ENCODE results near the gene GDF10. TPM values are rescaled to one million over a fixed set of nuclear protein-coding genes. Genes with fewer than 3 reads are reported as not detected.

GDF10 gene
- total and polyA plus RNA-seq, 2 donors (not counting 3 experiments of a cell fraction or from before 2014, with no cell fraction given): not detected

DNA sequence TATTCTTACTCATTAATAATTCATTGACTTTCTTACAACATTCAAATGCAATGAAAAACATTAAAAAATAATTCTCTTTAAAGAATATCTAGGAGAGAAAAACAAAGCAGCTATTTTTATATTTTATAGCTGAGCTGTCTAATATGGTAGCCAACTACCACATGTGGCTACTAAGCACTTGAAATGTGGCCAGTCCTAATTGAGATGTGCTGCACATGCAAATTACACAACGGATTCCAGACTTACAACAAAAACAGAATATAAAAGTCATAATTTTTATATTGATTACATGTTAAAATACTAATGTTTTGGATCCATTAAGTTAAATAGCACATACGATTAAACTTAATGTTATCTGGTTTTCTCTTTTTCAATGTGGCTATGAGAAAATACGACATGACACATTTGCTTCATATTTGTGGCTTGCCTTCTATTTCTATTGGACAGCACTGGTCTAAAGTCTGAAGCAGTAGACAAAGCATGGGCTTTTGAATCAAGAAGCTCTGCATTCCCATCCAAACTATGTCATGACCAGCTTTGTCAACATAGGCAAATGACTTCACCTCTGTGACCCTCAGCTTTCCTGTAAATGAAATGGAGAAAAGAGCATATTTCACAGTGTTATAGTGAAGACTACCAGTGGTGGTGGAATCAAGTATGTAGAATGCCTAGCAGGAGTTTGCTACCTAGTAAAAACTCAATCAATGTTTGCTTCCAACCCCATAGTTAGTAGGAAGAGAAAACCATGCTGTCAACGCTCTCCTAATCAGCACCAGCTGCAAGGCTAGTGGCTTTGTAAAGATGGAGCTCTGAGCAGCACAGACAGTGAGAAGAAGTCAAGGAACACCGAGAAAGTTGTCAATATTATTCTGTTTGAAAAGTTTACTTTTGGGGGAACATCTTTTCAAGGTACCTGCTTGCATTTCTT is 37.1 kb upstream of the GDF10 start:
- dilution Hi-C loops (cut with MboI; ENCODE audit: extremely low pct_ligation_motif_present, low sequenced_read_pairs) (no loop called here), intact Hi-C loops (cut with micrococcal nuclease) (no loop called here)
- H3K27ac ChIP-seq (ENCODE audit: insufficient read depth, low read depth, low read length): no peak overlapping the region
- no peaks in the 10 kb centered on the region for H3K9me3 ChIP-seq (replicated peaks; ENCODE audit: control insufficient read depth, insufficient read depth, low read length)
- ChIA-PET POLR2A (no interaction called here), CTCF (no interaction called here)
- H4K20me1 ChIP-seq (replicated peaks; ENCODE audit: control insufficient read depth, extremely low read depth, insufficient read depth, low read length): no peaks in the 10 kb centered on the region
- H3K9ac ChIP-seq (replicated peaks; ENCODE audit: extremely low read depth, insufficient read depth, low read length): no peak overlapping the region
- FAIRE-seq (no peak), DNase-seq (ENCODE audit: low read depth, low spot score) (no peak)
- H3K27me3 ChIP-seq (ENCODE audit: control insufficient read depth in 2 of 2, insufficient read depth in 2 of 2, low read length in 2 of 2): no peaks in the 10 kb centered on the region
- no TSS peak for BruUV-seq (replicated peaks)
- H3K9me1 ChIP-seq (replicated peaks; ENCODE audit: control insufficient read depth, extremely low read depth, insufficient read depth, low read length): no peaks in the 10 kb centered on the region
- TF ChIP-seq FOS (IDR thresholded peaks at IDR 0.05; ENCODE audit: borderline replicate concordance, insufficient read depth, low read length): no peak
- TF ChIP-seq MYC (IDR thresholded peaks at IDR 0.05; ENCODE audit: low read depth, low read length): no peak
- TF ChIP-seq GATA2 (IDR thresholded peaks at IDR 0.05; ENCODE audit: insufficient read depth, insufficient read length, low read depth, low read length): no peak
- no peak for TF ChIP-seq JUN (IDR thresholded peaks at IDR 0.05; ENCODE audit: borderline replicate concordance, insufficient read depth, insufficient read length, low read depth)
- TF ChIP-seq EZH2 (IDR thresholded peaks at IDR 0.05; ENCODE audit: borderline replicate concordance, low read depth, low read length, severe bottlenecking): no peak
- TF ChIP-seq, protein P1, sequence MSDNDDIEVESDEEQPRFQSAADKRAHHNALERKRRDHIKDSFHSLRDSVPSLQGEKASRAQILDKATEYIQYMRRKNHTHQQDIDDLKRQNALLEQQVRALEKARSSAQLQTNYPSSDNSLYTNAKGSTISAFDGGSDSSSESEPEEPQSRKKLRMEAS (IDR thresholded peaks at IDR 0.05; ENCODE audit: insufficient read depth, insufficient read length): no peak
- TF ChIP-seq, protein P2, sequence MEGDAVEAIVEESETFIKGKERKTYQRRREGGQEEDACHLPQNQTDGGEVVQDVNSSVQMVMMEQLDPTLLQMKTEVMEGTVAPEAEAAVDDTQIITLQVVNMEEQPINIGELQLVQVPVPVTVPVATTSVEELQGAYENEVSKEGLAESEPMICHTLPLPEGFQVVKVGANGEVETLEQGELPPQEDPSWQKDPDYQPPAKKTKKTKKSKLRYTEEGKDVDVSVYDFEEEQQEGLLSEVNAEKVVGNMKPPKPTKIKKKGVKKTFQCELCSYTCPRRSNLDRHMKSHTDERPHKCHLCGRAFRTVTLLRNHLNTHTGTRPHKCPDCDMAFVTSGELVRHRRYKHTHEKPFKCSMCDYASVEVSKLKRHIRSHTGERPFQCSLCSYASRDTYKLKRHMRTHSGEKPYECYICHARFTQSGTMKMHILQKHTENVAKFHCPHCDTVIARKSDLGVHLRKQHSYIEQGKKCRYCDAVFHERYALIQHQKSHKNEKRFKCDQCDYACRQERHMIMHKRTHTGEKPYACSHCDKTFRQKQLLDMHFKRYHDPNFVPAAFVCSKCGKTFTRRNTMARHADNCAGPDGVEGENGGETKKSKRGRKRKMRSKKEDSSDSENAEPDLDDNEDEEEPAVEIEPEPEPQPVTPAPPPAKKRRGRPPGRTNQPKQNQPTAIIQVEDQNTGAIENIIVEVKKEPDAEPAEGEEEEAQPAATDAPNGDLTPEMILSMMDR (IDR thresholded peaks at IDR 0.05; ENCODE audit: extremely low read depth in 1 of 2, insufficient read depth in 1 of 2, low read depth in 1 of 2, low read length in 2 of 2): no peak
- TF ChIP-seq POLR2A (IDR thresholded peaks at IDR 0.05; ENCODE audit: low read depth, low read length): no peak
- no peak for TF ChIP-seq POLR2AphosphoS5 (IDR thresholded peaks at IDR 0.05; ENCODE audit: insufficient read depth, low read depth, low read length)
- H3K36me3 ChIP-seq (ENCODE audit: control insufficient read depth in 2 of 2, extremely low read depth in 1 of 2, insufficient read depth in 2 of 2, low read length in 2 of 2): no peaks in the 10 kb centered on the region
- no peak overlapping the region for H3K4me2 ChIP-seq (ENCODE audit: insufficient read depth, low read length)
- H3K79me2 ChIP-seq (ENCODE audit: control insufficient read depth, insufficient read depth, low read length): no peaks in the 10 kb centered on the region
- H3K4me3 ChIP-seq (replicated peaks in 1 of 3; ENCODE audit: insufficient read depth in 1 of 3, low read depth in 1 of 3, low read length in 3 of 3): no peak overlapping the region
- H3K4me1 ChIP-seq (ENCODE audit: control insufficient read depth, extremely low read depth, insufficient read depth, low read length): no peaks in the 10 kb centered on the region
- H2AFZ ChIP-seq (ENCODE audit: low read depth, low read length): no peak overlapping the region
